GM21526 (cell line): ENCODE data around the gene CAPN15.
"Not testable (repeated sequence)": the region's sequence is repeated elsewhere in the genome, so short reads cannot be mapped to it uniquely, and the experiment has no call there.

Experiments used
- ATAC-seq: cut with Tn5 transposase; IDR thresholded peaks from one replicate; pipeline ENCODE4 v1.9.1; 2021; ENCODE audit warnings: moderate library complexity; ENCODE audit not compliant: unreplicated experiment, low FRiP score

The CAPN15 gene

DNA sequence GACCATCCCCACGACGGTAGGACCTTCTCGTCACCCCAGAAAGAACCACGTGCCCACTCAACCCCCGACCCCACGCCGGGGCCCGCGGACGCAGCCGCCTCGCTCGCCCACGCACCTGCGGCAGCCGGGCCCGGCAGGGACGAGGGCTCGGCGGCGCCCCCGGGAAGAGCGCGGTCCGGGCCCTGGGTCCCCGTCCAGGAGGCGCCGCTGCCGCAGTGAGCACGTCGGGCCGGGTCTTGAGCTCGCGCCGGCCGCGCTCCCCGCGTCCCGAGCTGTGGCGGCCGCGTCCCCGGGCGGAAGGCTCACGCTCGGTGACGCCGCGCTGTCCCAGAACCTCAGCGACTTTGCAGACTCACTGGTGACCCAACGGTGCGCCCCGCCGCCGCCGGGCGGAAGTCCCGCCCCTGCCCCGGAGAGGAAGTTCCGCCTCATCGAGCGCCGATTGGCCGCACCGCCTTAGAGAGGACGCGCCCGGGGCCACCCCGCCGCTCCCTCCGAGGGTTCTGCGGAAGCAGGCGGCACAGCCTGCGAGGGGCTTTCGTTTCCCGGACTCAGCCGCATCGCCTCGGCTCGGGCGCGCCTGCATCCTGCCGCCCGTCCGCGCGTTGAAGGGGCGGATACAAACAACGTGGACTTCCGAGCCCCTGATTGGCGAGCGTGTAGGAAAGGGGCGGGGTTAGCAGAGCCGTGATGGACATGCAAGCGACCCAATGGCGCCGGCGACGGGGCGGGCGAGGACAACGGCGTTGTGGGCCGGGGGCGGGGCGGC, 61.6 kb downstream of the CAPN15 start:
- peak; percentile 59 for ATAC-seq

DNA sequence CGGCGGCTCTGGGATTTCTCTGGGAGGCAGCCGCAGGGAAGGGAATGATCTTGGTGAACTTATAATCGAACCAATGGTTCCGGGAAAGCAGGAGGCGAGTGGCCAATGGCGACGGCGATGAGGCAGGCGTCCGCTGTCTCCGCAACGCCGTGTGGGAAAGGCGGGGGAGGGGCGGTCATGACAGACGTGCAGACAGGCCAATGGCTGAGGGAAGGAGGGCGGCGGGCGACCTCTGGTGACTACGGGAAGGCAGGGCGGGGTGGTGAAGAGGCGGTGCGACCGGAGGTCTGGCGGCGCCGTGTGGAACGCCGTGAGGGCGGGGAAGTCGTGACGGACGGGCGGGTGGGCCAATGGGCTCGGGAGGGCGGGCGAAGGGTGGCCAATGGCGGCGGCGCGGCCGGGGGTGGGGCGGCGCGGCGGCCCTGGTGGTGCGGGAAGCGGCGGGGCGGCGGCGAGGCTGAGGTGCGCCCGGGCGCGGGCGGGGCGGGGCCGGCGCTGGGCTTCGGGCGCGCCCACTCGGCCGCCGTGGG, 62.2 kb downstream of the CAPN15 start, which contains the start of gene RAB40C:
Gene RAB40C (plus strand): TSS at position 409 of the 530 bp plus-strand sequence. CDS start 226 bp downstream, outside the sequence.
- peak; percentile 71 for ATAC-seq

GRCh38 chr16:590188-590814, 62.8 kb downstream of the CAPN15 start:
- no peak for ATAC-seq

DNA sequence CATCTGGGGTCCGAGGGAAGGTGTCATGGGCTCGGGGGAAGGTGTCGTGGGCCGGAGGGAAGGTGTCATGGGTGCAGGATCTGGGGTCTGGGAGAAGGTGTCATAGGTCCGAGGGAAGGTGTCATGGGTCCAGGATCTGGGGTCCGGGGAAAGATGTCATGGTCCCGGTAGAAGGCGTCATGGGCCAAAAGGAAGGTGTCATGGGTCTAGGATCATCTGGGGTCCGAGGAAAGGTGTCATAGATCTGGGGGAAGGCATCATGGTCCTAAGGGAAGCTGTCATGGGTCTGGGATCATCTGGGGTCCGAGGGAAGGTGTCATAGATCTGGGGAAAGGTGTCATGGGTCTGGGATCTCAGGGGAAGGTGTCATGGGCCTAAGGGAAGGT, 63.3 kb downstream of the CAPN15 start:
- no peak for ATAC-seq

- no peak for ATAC-seq
These were observed 63.7 kb downstream of the CAPN15 start for GRCh38 chr16:591231-591630.

DNA sequence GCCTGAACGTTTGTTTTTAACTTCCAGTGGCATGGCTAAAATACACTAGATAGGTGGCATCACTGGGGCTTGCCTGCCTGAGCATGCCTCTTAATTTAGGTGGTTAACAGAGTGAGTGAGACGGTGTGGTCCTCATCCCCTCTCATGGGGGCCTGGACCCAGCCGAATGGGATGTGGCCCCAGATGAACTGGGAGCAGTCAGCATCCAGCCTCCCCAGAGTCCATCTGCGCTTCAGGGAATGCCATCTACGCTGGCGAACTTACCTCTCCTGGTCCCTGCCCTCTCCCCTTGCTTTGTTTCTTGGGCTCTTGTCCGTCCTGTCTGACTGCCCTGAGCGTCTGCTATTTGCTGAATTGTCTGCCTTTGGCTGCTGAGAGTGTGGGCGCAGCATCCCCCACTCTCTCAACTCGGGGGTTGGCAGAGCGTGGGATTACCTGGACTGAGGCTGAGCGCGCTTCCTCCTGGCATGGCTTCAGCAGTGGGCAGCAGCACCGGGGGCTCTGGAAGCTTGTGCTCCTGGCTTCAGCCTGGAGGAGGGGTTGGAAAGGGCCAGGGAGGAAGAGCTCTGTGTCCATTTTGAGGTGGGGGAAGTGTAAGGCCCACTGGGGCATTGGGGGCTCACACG, 64.5 kb downstream of the CAPN15 start:
- no peak for ATAC-seq

DNA sequence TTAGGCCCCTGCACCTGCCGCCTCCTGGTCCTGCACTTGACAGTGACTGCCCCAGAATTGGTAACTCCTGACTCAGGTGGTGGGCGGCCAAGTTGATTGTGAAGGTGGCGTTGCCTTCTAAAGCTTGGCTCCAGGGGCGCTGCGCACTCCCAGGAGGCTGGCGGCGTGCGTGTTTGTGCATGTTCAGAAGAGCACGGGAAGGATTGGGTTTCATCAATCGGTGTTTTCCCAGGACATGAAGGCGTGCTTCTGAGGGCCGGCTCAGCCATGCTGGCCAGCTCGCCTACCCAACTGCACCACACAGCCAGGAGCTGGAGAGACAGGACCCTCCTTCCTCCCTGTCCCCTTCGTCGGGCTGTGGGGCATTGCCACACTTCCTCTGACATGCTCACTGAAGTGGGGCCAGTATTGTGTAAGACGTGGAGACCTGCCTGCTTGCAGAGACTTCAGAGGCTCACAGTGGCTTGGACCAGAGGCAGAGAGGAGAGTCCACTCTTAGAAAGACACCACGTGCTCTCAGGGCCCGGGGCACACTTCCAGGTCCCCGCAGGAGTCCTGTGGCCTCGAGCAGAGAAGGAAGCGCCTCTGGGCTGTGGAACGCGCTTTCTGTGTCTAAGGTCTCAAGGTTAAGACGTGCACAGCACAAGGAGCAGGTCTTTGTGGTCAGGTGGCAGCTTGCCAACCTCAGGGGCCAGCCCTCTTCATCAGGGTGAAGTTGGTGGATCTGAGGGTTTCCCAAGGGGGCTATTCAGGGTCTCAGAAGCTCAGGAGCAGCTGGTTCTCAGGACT, 65.2 kb downstream of the CAPN15 start:
- no peak for ATAC-seq

DNA sequence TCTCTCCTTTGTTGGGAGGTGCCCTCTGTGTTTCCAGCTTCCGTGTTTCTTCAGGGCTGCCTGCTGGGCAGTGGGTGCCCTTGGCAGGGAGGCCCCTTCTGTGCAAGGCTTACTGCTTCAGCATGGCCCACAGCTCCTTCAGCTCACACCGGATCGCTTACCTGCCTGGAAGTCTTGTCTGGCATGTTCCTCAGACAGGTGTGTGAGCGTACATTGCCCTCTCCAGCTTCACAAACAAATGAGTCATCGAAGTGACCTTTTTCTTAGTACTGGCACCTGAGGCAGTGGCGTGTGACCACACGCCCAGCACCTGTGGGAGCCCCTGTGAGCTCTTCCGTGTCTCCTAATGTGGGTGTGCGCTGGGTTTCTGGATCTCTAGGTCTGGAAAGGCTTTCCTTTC, 65.9 kb downstream of the CAPN15 start:
- no peak for ATAC-seq

DNA sequence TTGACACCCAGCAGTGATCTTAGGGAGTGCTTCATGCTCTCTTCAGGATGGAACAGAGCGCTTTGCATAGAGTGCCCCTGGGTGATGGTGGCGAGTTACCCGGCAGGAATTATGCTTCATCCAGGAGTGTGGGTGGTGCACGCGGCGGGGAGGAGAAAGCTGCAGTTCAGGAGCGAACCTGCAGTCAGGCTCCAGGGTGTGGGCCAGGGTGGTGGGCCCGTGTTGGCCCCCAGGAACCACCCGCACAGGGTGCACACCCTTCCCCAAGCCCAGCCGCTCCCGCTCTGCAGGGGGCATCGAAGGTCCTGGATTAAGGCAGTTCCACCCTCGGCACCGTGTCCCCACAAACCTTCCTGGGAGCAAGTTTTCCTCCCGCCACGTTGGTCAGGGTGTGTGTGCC, 66.3 kb downstream of the CAPN15 start:
- ATAC-seq = no peak

DNA sequence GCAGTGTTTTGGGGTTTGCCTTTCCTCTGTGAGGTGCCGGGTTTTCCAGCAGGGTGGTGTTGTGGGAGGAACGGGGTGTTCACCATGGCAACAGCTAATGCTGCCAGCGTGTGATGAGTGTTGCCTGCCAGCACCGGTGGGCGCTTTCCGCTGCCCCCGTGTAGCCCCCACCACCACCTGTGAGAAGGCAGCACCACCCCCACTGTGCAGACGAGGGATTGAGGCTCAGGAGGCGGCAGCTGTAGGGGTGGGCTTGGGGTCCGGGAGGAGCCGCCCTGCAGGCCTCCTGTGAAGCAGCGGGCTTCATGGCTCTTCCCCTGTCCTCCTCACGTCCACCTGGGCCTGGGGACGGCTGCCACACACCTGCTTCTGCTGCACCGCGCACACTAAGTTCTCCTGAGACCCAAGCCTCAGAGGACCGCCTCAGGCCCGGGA, 67.6 kb downstream of the CAPN15 start:
- ATAC-seq = no peak

- ATAC-seq = no peak
These were observed 68.6 kb downstream of the CAPN15 start for GRCh38 chr16:595942-596735.

GRCh38 chr16:596736-597060, 69.2 kb downstream of the CAPN15 start:
- no peak for ATAC-seq

GRCh38 chr16:597655-598054, 70.1 kb downstream of the CAPN15 start:
- ATAC-seq = not testable (repeated sequence)

- no peak for ATAC-seq
These were observed 71.6 kb downstream of the CAPN15 start for GRCh38 chr16:598823-599739.

DNA sequence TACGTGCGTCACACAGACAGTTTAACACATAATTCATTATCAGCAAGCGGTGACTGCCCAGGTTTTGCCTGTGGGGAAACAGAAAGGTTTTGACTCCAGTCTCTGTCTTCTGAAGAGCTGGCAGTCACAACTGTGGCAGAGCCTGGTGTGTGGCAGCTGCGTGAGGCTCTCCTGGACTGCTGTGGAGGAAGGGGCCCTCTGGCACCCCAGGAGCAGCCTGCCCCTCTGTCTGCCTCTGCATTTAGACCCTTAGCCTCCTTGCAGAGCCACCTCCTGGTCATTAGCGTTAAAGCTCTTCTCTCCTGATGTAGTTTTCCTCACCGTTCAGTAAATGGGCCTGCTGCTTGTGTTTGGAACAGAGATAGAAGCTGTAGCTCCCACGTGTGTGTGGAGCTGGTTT, 73.3 kb downstream of the CAPN15 start:
- ATAC-seq = no peak

- no peak for ATAC-seq
These were observed 76.4 kb downstream of the CAPN15 start for GRCh38 chr16:603933-604332.
